Peyer's patch (tissue), 4 donors: ENCODE data around the gene IMPDH2. TPM values are rescaled to one million over a fixed set of nuclear protein-coding genes. Genes with fewer than 3 reads are reported as not detected.

Source experiments
- DNase-seq, 3 donors: peaks; one replicate each; pipeline ENCODE4 v3.0.0-alpha.2; 2017 to 2019
- H3K27ac ChIP-seq, 4 donors: fragments of 200-600 bp; sonication (generic); one replicate each; pipeline ENCODE4 v1.5.1; 2016 to 2019
- H3K27me3 ChIP-seq, 2 donors: fragments of 200-600 bp; sonication (generic); one replicate each; pipeline ENCODE4 v1.5.1; 2019
- H3K36me3 ChIP-seq, 3 donors: fragments of 200-600 bp; sonication (generic); one replicate each; pipeline ENCODE4 v1.5.1; 2016 to 2019
- H3K4me1 ChIP-seq, 4 donors: fragments of 200-600 bp; sonication (generic); one replicate each; pipeline ENCODE4 v1.5.1; 2016 to 2019
- H3K4me3 ChIP-seq, 4 donors: fragments of 200-600 bp; sonication (generic); 1 replicate in 3 of 4; 2 replicates in 1 of 4; pipeline ENCODE4 v1.5.1; 2016 to 2019; ENCODE audit warnings: mild to moderate bottlenecking in 1 of 4
- H3K9me3 ChIP-seq, 4 donors: fragments of 200-600 bp; sonication (generic); one replicate each; pipeline ENCODE4 v1.5.1; 2016 to 2019; ENCODE audit warnings: mild to moderate bottlenecking in 1 of 4
- CTCF ChIP-seq, 6 experiments: fragments of 450-650 bp in 4 of 6; fragments of 200-600 bp in 2 of 6; sonication (generic) in 1 of 6; IDR thresholded peaks; one replicate each; pipeline ENCODE4 v1.5.1; 2017 to 2019; ENCODE audit warnings: antibody characterized with exemption in 6 of 6, mild to moderate bottlenecking in 3 of 6, moderate library complexity in 1 of 6
- POLR2A ChIP-seq, 2 donors: fragments of 450-650 bp; IDR thresholded peaks; one replicate each; pipeline ENCODE4 v1.5.1; 2017; ENCODE audit warnings: antibody characterized with exemption in 2 of 2, mild to moderate bottlenecking in 2 of 2, moderate library complexity in 2 of 2
- total RNA-seq, 4 donors: library from RNA; depleted of rRNA; stranded (reverse); fragments of >200 nt; gene quantifications; one replicate each; pipeline ENCODE4 v1.1.0, GENCODE V29; 2016

The IMPDH2 gene
- total RNA-seq, 4 donors from 2014 or later, result 58.8 to 149 (median 68.5) TPM

- peak in 2 of 3 donors; percentile 75 to 77 for DNase-seq
- H3K36me3 ChIP-seq, result no peaks in the 10 kb centered on the region
Observed at GRCh38 chr3:49004352-49005302, 24.6 kb downstream of the IMPDH2 start.

GRCh38 chr3:49001155-49001554, 28.0 kb downstream of the IMPDH2 start:
- no peak for DNase-seq
- Histone ChIP-seq H3K4me1 (peaks cover 0 to 11% (median 0%) of the 10 kb centered on the region in 4 donors), H3K4me3 (no peak overlapping the region), H3K36me3 (peaks cover 0 to 12% (median 0%) of the 10 kb centered on the region in 3 donors), H3K27ac (no peak overlapping the region), H3K9me3 (no peaks in the 10 kb centered on the region), H3K27me3 (no peaks in the 10 kb centered on the region)
- TF ChIP-seq CTCF (IDR thresholded peaks at IDR 0.05) (no peak), POLR2A (IDR thresholded peaks at IDR 0.05) (no peak)

More at GRCh38 chr3:49004352-49005302, 24.6 kb downstream of the IMPDH2 start:
- Histone ChIP-seq H3K9me3 (no peaks in the 10 kb centered on the region), H3K27ac (no peak overlapping the region), H3K27me3 (no peaks in the 10 kb centered on the region), H3K4me3 (no peak overlapping the region), H3K4me1 (peaks cover 0 to 22% (median 3%) of the 10 kb centered on the region in 4 donors)
- TF ChIP-seq CTCF (IDR thresholded peaks at IDR 0.05), result no peak
- TF ChIP-seq POLR2A (IDR thresholded peaks at IDR 0.05), result no peak

DNA sequence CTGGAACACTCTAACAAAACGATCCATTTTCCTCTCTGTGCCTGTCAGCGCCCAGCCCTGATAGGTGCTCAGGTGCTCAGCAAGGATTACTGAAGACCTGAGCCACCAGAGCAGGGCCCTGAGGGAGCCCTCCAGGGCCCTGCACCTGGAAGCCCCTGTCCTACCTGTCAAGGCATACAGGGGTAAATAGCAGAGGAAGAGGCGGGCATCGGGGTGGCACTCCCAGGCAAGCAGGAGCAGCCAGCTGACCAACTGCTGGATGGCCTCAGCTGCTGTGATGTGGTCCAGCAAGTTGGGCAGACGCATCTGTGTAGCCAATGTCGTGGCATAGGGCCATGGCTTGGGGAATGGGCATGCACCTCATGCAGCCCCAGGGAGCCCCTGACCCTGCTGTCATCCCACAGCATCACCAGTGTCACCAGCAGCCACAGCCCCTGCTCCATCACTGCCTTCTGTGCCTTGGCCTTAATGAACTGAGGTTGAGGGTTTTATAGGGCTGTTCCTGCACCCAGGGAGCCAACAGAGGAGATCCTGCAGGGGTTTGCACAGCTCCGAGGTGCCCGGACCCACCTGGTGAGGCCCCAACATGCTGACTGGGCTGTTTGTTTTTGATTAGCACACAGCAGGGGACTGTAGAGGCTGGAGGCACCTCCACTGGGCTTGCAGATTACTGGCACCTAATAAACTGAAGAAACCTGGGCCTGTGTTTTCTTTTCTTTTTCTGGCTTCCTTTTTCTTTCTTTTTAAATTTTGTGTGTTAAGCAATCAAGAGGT, 29.9 kb downstream of the IMPDH2 start:
- Histone ChIP-seq H3K27me3 (no peaks in the 10 kb centered on the region), H3K27ac (no peak overlapping the region), H3K9me3 (no peaks in the 10 kb centered on the region), H3K4me3 (no peak overlapping the region), H3K36me3 (peaks cover 0 to 24% (median 0%) of the 10 kb centered on the region in 3 donors), H3K4me1 (no peaks in the 10 kb centered on the region)
- peak in 1 of 3 donors; percentile 27 for DNase-seq
- TF ChIP-seq CTCF (IDR thresholded peaks at IDR 0.05) (no peak), POLR2A (IDR thresholded peaks at IDR 0.05) (no peak)

GRCh38 chr3:48997714-48998637, 31.2 kb downstream of the IMPDH2 start:
- no peaks in the 10 kb centered on the region for H3K27me3 ChIP-seq
- H3K4me3 ChIP-seq, result no peak overlapping the region
- TF ChIP-seq POLR2A (IDR thresholded peaks at IDR 0.05), result no peak
- TF ChIP-seq CTCF (IDR thresholded peaks at IDR 0.05), result no peak
- H3K36me3 ChIP-seq, result peaks cover 0 to 27% (median 0%) of the 10 kb centered on the region in 3 donors
- no peaks in the 10 kb centered on the region for H3K9me3 ChIP-seq
- peak in 1 of 3 donors; percentile 39 for DNase-seq
- no peak overlapping the region for H3K27ac ChIP-seq
- H3K4me1 ChIP-seq, result no peaks in the 10 kb centered on the region
